HG02623 (cell line): Measurements from ENCODE around the gene KLF2.

ENCODE experiments used
- ATAC-seq: cut with Tn5 transposase; IDR thresholded peaks from one replicate; pipeline ENCODE4 v1.9.1; 2021; ENCODE audit warnings: moderate library complexity; ENCODE audit not compliant: unreplicated experiment

KLF2 gene

GRCh38 chr19:16306728-16307402, 17.8 kb upstream of the KLF2 start:
- no peak for ATAC-seq

DNA sequence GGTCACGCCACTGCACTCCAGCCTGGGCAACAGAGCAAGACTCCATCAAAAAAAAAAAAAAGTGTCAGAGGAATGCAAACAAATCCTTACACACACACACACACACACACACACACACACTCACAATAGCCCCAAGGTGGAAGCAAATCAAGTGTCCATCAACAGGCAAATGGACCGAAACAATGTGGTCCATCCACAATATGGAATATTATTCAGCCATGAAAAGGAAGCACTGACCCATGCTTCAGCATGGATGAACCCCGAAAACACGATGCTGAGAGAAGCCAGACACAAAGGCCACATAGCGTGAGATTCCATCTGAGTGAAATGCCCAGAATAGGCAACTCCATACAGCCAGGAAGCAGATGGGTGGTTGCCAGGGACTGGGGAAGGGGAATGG, 16.5 kb upstream of the KLF2 start:
- no peak for ATAC-seq

DNA sequence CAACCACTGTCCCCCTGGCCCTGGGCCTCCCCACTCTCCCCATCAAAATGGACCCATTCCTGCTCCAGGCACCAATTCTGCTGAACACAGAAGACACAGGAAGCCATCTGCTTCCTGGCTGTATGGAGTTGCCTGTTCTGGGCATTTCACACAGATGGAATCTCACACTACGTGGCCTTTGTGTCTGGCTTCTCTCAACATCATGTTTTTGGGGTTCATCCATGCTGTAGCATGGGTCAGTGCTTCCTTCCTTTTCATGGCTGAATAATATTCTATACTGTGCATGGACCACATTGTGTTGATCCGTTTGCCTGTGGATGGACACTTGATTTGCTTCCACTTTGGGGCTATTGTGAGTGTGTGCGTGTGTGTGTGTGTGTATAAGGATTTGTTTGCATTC, 15.0 kb upstream of the KLF2 start:
- no peak for ATAC-seq

DNA sequence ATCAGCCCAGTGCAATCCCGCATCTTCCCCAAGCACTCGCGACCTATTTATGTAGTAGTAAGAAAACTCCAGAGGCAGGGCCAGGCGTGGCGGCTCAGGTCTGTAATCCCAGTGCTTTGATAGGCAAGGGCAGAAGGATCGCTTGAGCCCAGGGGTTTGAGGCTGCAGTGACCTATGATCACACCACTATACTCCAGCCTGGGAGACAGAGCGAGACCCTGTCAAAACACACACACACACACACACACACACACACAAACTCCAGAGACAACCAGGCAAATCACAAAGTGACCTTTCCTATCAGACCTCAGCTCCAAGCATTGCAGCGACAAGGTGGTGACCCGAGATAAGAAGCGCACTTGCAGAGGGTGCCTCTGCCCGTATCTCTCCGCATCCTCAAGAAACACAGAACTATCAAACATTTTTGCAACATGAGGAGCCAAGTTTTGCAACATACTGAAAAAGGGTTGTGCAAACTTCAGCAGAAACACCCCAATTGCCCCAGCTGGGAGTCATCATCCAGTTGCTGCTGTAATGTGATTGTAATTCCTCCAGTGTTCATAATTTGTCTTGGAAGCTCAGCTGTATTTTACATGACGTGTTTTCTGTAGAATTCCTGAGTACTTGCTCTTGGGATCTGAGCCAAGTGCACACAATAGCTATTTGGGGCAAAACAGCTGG, 8.7 kb upstream of the KLF2 start:
- no peak for ATAC-seq

DNA sequence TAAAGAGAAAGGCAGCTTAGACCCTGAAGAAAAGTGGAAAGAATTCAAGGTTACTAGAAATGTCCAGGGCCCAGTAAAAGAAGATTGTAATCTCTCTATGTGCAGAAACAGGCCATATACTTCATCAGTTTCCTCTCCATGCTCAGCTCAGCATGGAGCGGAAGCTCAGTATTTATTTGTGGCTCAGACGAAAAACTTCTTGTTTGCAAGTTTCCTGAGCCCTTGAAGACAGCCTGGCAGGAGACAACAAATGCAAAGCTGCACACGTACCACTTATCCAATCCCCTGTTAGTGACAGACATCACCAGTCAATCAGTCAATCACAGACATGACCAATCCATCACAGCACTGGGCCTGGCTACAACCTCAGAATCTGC, 8.1 kb upstream of the KLF2 start:
- no peak for ATAC-seq

GRCh38 chr19:16319481-16319880, 5.1 kb upstream of the KLF2 start:
- ATAC-seq: no peak

- ATAC-seq: no peak
These were observed 3.6 kb upstream of the KLF2 start for GRCh38 chr19:16320987-16321386.

- no peak for ATAC-seq
These were observed 518 bp downstream of the KLF2 start for GRCh38 chr19:16325161-16325527.

DNA sequence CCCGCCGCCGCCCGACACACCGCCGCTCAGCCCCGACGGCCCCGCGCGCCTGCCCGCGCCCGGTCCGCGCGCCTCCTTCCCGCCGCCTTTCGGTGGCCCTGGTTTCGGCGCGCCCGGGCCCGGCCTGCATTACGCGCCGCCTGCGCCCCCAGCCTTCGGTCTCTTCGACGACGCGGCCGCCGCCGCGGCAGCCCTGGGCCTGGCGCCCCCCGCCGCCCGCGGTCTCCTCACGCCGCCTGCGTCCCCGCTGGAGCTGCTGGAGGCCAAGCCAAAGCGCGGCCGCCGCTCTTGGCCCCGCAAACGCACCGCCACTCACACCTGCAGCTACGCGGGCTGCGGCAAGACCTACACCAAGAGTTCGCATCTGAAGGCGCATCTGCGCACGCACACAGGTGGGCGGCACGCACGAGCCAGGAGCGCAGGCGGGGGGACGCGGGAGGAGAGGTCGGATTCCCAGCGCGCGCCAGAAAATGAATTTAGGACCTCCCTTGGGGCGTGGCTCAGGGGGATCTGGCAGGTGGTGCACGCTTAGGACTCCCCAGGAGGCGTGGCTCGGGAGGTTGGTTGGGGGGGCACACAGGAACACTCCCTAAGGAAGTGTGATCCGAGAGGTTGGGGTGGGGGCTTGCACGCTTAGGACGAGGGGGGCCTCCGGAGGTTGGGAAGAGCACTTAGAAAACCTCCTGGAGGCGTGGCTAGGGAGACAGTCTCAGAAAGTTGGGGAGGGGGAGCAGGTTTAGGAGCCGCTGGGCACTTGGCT, 1.2 kb downstream of the KLF2 start:
- no peak for ATAC-seq

GRCh38 chr19:16326401-16327168, 2.0 kb downstream of the KLF2 start:
- no peak for ATAC-seq

GRCh38 chr19:16327169-16327475, 2.5 kb downstream of the KLF2 start:
- ATAC-seq: no peak

GRCh38 chr19:16327501-16327900, 2.9 kb downstream of the KLF2 start:
- ATAC-seq: no peak

GRCh38 chr19:16327911-16328823, 3.5 kb downstream of the KLF2 start:
- no peak for ATAC-seq

DNA sequence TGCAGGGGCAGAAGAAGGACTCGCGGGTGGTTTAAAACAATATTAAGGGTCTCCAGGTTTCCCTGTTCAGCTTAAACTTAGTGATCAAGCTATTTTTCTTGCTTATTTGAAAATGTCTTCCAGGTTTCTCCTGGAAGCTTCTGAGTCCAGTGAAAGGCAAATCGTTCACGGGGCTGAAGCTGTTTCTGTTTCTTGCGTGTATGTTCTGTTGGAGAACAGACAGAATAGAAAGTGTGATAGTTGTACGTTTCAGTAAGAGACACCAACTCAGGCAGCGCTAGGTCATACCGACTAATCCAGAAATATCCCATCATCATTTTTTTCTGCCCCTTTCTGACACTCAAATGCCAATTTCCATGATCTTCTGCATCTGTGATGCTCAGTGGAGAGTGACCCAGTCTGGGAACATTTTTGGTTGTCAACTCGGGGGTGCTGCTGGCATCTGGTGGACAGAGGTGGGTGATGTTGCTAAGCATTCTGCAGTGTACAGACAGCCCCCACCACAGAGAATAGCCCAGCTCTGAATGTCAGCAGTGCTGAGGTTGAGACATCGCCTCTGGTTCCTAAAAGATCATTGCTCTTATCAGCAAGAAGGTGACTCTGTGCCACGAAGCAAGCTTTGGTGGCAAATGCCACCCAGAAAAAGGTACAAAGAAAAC, 4.3 kb downstream of the KLF2 start:
- no peak for ATAC-seq

DNA sequence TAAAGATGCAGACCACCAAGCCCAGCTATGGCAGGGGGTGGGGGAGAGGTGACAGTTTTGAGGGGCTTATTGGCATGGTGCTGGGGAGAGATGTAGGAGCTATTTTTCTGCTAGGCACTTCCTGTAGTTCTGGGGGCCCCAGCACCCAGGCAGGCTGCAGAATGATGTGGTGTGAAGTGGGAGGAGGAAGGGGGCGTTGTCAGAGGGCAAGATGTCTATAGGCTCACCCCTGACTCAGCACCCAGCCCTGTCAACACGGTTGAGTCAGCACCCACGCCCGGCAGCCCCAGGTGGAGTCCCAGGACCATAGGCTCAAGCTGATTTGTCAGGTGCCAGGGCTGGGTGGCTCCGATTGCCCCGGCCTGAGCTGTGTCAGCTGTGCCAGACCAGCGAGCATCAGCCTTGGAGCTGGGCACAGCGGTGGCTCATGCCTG, 5.8 kb downstream of the KLF2 start:
- ATAC-seq: peak; percentile 37

- ATAC-seq: no peak
These were observed 6.4 kb downstream of the KLF2 start for GRCh38 chr19:16330806-16331690.

- no peak for ATAC-seq
These were observed 8.5 kb downstream of the KLF2 start for GRCh38 chr19:16333001-16333586.

- no peak for ATAC-seq
These were observed 9.8 kb downstream of the KLF2 start for GRCh38 chr19:16334411-16334810.

- no peak for ATAC-seq
These were observed 10.6 kb downstream of the KLF2 start for GRCh38 chr19:16335226-16335625.
